IMR-90 (cell line): ENCODE results near the gene PLXNA4. TPM values are rescaled to one million over a fixed set of nuclear protein-coding genes. Genes with fewer than 3 reads are reported as not detected.

Experiments used
- ATAC-seq: fragments of 200-7000 bp; cut with Tn5 transposase; 2 replicates; pipeline ENCODE4 v1.9.1; 2020; ENCODE audit warnings: low read depth, mild to moderate bottlenecking, moderate library complexity
- BruUV-seq: library from RNA; stranded (reverse); fragments of 400-500 nt; replicated peaks from 2 replicates; lab custom pipeline; 2021; lab: Mats Ljungman, UMichigan
- CTCF ChIA-PET: fragments of 300-600 bp; formaldehyde crosslinking; extraction: SDS; loops from one replicate; lab custom pipeline; 2021; ENCODE audit warnings: antibody characterized with exemption; lab: Yijun Ruan, JAX
- POLR2A ChIA-PET: fragments of 300-600 bp; sonication (Branson Sonifier 250); formaldehyde crosslinking; loops from one replicate; lab custom pipeline; 2022; ENCODE audit warnings: antibody characterized with exemption; ENCODE audit not compliant: unreplicated experiment; lab: Charles Lee
- DNase-seq: peaks from one replicate; pipeline ENCODE4 v3.0.0; 2013
- H2AFZ ChIP-seq: replicated peaks from 2 replicates; pipeline ENCODE3; 2013; ENCODE audit warnings: low read length, mild to moderate bottlenecking; ENCODE audit not compliant: poor library complexity
- H2AK5ac ChIP-seq: 2 replicates; pipeline ENCODE4 v1.6.1; 2013; ENCODE audit warnings: low read depth, low read length, inconsistent platforms
- H2AK9ac ChIP-seq: replicated peaks from 2 replicates; pipeline ENCODE3; 2013; ENCODE audit warnings: mild to moderate bottlenecking, low read depth, low read length, moderate library complexity; ENCODE audit not compliant: poor library complexity
- H2BK120ac ChIP-seq: 2 replicates; pipeline ENCODE4 v1.6.1; 2013; ENCODE audit warnings: low read depth, low read length, inconsistent platforms
- H2BK15ac ChIP-seq: 3 replicates; pipeline ENCODE4 v1.6.1; 2013; ENCODE audit warnings: low read depth, low read length, inconsistent platforms
- H2BK20ac ChIP-seq: 2 replicates; pipeline ENCODE4 v1.6.1; 2013; ENCODE audit warnings: low read depth, mild to moderate bottlenecking, inconsistent platforms, low read length, moderate library complexity
- H2BK5ac ChIP-seq: 2 replicates; pipeline ENCODE4 v1.6.1; 2013; ENCODE audit warnings: mild to moderate bottlenecking, low read depth, low read length, inconsistent platforms; ENCODE audit not compliant: poor library complexity, severe bottlenecking
- H3K14ac ChIP-seq: replicated peaks from 2 replicates; pipeline ENCODE4 v1.6.1; 2013; ENCODE audit warnings: low read depth, low read length, inconsistent platforms
- H3K18ac ChIP-seq: 2 replicates; pipeline ENCODE4 v1.6.1; 2013; ENCODE audit warnings: low read depth, low read length, control low read depth
- H3K23ac ChIP-seq: 2 replicates; pipeline ENCODE4 v1.6.1; 2013; ENCODE audit warnings: low read depth, low read length, inconsistent platforms
- H3K27ac ChIP-seq: 2 replicates; pipeline ENCODE4 v1.5.1; 2013; ENCODE audit warnings: mild to moderate bottlenecking, control low read depth, low read length; ENCODE audit not compliant: insufficient read depth
- H3K27me3 ChIP-seq: 2 replicates; pipeline ENCODE4 v1.6.1; 2013; ENCODE audit warnings: low read length; ENCODE audit not compliant: control insufficient read depth, insufficient read depth
- H3K36me3 ChIP-seq: 2 replicates; pipeline ENCODE4 v1.6.1; 2013; ENCODE audit warnings: low read length, mixed read lengths; ENCODE audit not compliant: control insufficient read depth, insufficient read depth
- H3K4ac ChIP-seq: 2 replicates; pipeline ENCODE4 v1.6.1; 2013; ENCODE audit warnings: low read depth, low read length, inconsistent platforms
- H3K4me1 ChIP-seq: 2 replicates; pipeline ENCODE4 v1.6.1; 2013; ENCODE audit warnings: low read length, mixed read lengths; ENCODE audit not compliant: control insufficient read depth, insufficient read depth
- H3K4me2 ChIP-seq: 2 replicates; pipeline ENCODE4 v1.6.1; 2013; ENCODE audit warnings: low read depth, mild to moderate bottlenecking, control low read depth, low read length, moderate library complexity
- H3K4me3 ChIP-seq: 2 replicates; pipeline ENCODE4 v1.5.1; 2013; ENCODE audit warnings: low read depth, mild to moderate bottlenecking, control low read depth, low read length, moderate library complexity; ENCODE audit not compliant: insufficient read depth
- H3K56ac ChIP-seq: 2 replicates; pipeline ENCODE4 v1.6.1; 2013; ENCODE audit warnings: low read length, inconsistent platforms; ENCODE audit not compliant: insufficient read depth; ENCODE audit errors: extremely low read depth
- H3K79me1 ChIP-seq, 2 experiments: 2 replicates each; pipeline ENCODE4 v1.6.1; 2013; ENCODE audit warnings: low read length in 2 of 2, inconsistent platforms in 1 of 2, low read depth in 1 of 2
- H3K9ac ChIP-seq: 2 replicates; pipeline ENCODE4 v1.6.1; 2013; ENCODE audit warnings: low read depth, low read length, control low read depth
- H3K9me1 ChIP-seq: 2 replicates; pipeline ENCODE4 v1.6.1; 2013; ENCODE audit warnings: low read length, inconsistent platforms; ENCODE audit not compliant: insufficient read depth
- H3K9me3 ChIP-seq: 2 replicates; pipeline ENCODE4 v1.6.1; 2013; ENCODE audit warnings: low read length; ENCODE audit not compliant: control insufficient read depth, insufficient read depth
- H4K20me1 ChIP-seq: 2 replicates; pipeline ENCODE4 v1.6.1; 2013; ENCODE audit warnings: low read length, inconsistent platforms; ENCODE audit not compliant: insufficient read depth
- H4K5ac ChIP-seq: 2 replicates; pipeline ENCODE4 v1.6.1; 2013; ENCODE audit warnings: mild to moderate bottlenecking, low read depth, low read length, control low read depth
- H4K8ac ChIP-seq, 2 experiments: 2 replicates each; pipeline ENCODE4 v1.6.1; 2013; ENCODE audit warnings: low read depth in 2 of 2, low read length in 2 of 2, control low read depth in 1 of 2, inconsistent platforms in 1 of 2
- H4K91ac ChIP-seq: 2 replicates; pipeline ENCODE4 v1.6.1; 2013; ENCODE audit warnings: low read depth, low read length, inconsistent platforms; ENCODE audit not compliant: insufficient read depth
- BHLHE40 ChIP-seq: fragments of 150-350 bp; IDR thresholded peaks from 2 replicates; pipeline ENCODE4 v1.6.1; 2016; ENCODE audit warnings: mild to moderate bottlenecking, low read depth, low read length
- CEBPB ChIP-seq: IDR thresholded peaks from 2 replicates; pipeline ENCODE4 v1.6.1; 2012; ENCODE audit warnings: low read depth, low read length, improper control_type of control experiment
- CHD1 ChIP-seq: IDR thresholded peaks from 2 replicates; pipeline ENCODE4 v1.6.1; 2012; ENCODE audit warnings: low read depth, low read length, improper control_type of control experiment
- FOS ChIP-seq: fragments of 150-350 bp; IDR thresholded peaks from 2 replicates; pipeline ENCODE4 v1.6.1; 2016; ENCODE audit warnings: low read depth, low read length
- MAFK ChIP-seq: IDR thresholded peaks from 2 replicates; pipeline ENCODE4 v1.6.1; 2012; ENCODE audit warnings: low read depth, low read length, improper control_type of control experiment
- MAZ ChIP-seq: IDR thresholded peaks from 2 replicates; pipeline ENCODE4 v1.6.1; 2012; ENCODE audit warnings: low read depth, mild to moderate bottlenecking, low read length, improper control_type of control experiment, moderate library complexity, borderline replicate concordance
- MXI1 ChIP-seq: IDR thresholded peaks from 2 replicates; pipeline ENCODE4 v1.6.1; 2012; ENCODE audit warnings: low read depth, mild to moderate bottlenecking, low read length, moderate library complexity, borderline replicate concordance
- NFE2L2 ChIP-seq: fragments of 150-350 bp; IDR thresholded peaks from 2 replicates; pipeline ENCODE4 v1.6.1; 2016; ENCODE audit warnings: low read depth, mild to moderate bottlenecking, low read length
- POLR2A ChIP-seq: IDR thresholded peaks from 2 replicates; pipeline ENCODE4 v1.6.1; 2012; ENCODE audit warnings: mild to moderate bottlenecking, low read depth, low read length
- RAD21 ChIP-seq: IDR thresholded peaks from 2 replicates; pipeline ENCODE4 v1.6.1; 2012; ENCODE audit warnings: low read length, improper control_type of control experiment
- RCOR1 ChIP-seq: IDR thresholded peaks from 2 replicates; pipeline ENCODE4 v1.6.1; 2012; ENCODE audit warnings: mild to moderate bottlenecking, low read length, improper control_type of control experiment; ENCODE audit not compliant: insufficient replicate concordance
- RFX5 ChIP-seq: IDR thresholded peaks from 2 replicates; pipeline ENCODE4 v1.8.0; 2012; ENCODE audit warnings: low read depth, mild to moderate bottlenecking, low read length, moderate library complexity
- SMC3 ChIP-seq: fragments of 150-350 bp; IDR thresholded peaks from 2 replicates; pipeline ENCODE4 v1.6.1; 2016; ENCODE audit warnings: low read depth, mild to moderate bottlenecking, antibody characterized with exemption, low read length, moderate library complexity
- WGBS, 2 experiments: methylation state at CpG; one replicate each; pipeline versions ENCODE4 v1.1.5 to v1.1.7; 2013; ENCODE audit warnings: missing lambda C conversion rate in 2 of 2; ENCODE audit not compliant: insufficient read length in 1 of 2; ENCODE audit errors: extremely low coverage in 2 of 2; 5-methylcytosine and 5-hydroxymethylcytosine counted together
- dilution Hi-C: fragments of 300-500 bp; cut with HindIII; formaldehyde crosslinking; loops from one replicate; pipeline ENCODE4 v1.14.3; 2018; ENCODE audit warnings: low sequenced_read_pairs; ENCODE audit not compliant: unreplicated experiment
- in situ Hi-C: fragments of 300-500 bp; cut with MboI; formaldehyde crosslinking; loops from 3 replicates; pipeline ENCODE4 v1.14.3; 2019; ENCODE audit warnings: low sequenced_read_pairs, inconsistent platforms, mixed read lengths
- intact Hi-C: fragments of 100-400 bp; cut with micrococcal nuclease; formaldehyde crosslinking; loops from 2 replicates; pipeline ENCODE4 v1.10.0; 2022
- polyA plus RNA-seq, 3 experiments: library from polyadenylated mRNA; depleted of rRNA; stranded (reverse); fragments of >200 nt; gene quantifications; 2 replicates each; pipeline ENCODE4 v1.2.3, GENCODE V29; 2012; ENCODE audit warnings: low replicate concordance in 1 of 3
- total RNA-seq: library from RNA; depleted of rRNA; stranded (reverse); fragments of >200 nt; gene quantifications from 2 replicates; pipeline ENCODE4 v1.2.3, GENCODE V29; 2012
- TF ChIP-seq, protein P1 (sequence below): fragments of 150-350 bp; IDR thresholded peaks from 2 replicates; pipeline ENCODE4 v1.6.1; 2017; ENCODE audit warnings: mild to moderate bottlenecking, antibody characterized with exemption, low read length, low read depth
- TF ChIP-seq, protein P2 (sequence below): fragments of 150-350 bp; IDR thresholded peaks from 2 replicates; pipeline ENCODE4 v1.6.1; 2016; ENCODE audit warnings: low read depth, mild to moderate bottlenecking, low read length, moderate library complexity, borderline replicate concordance
- TF ChIP-seq, protein P3 (sequence below): conservative IDR thresholded peaks from 2 replicates; pipeline ENCODE4 v1.5.1; 2012; ENCODE audit warnings: mild to moderate bottlenecking, low read depth, low read length, improper control_type of control experiment

The PLXNA4 gene
- total and polyA plus RNA-seq, 2 of the 4 experiments (the other 2 are of a cell fraction): under 0.01 TPM

DNA sequence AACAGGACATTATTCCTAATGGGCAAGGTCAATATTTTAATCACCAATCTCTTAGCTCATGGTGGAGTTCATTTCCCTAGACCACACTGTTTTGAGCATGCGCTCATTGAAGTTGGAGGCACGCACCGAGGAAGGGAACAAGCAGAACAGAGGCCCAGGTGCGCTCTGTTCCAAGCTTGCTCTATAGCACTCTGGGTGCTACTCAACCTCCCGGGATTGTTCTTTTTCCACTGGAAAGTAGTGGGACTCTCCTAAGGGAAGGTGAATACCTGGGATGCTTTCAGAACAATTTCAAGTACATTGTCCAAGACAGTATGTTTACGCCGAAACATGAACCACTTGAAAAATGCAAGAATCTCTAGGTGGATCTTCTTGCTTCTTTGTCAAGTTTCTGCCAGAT lies 16.2 kb downstream of the PLXNA4 start:
- no peak overlapping the region for H3K4ac ChIP-seq
- ChIA-PET POLR2A (no interaction called here), CTCF (no interaction called here)
- no peaks in the 10 kb centered on the region for H3K79me1 ChIP-seq
- no peak overlapping the region for H3K4me2 ChIP-seq
- H2BK120ac ChIP-seq: no peak overlapping the region
- H4K91ac ChIP-seq: no peak overlapping the region
- H2AK9ac ChIP-seq: no peak overlapping the region
- H2AFZ ChIP-seq: no peak overlapping the region
- no peak overlapping the region for H3K14ac ChIP-seq
- no peaks in the 10 kb centered on the region for H3K27me3 ChIP-seq
- no peak overlapping the region for H3K9ac ChIP-seq
- DNase-seq (no peak), ATAC-seq (no peak)
- intact Hi-C loops: loop anchor here (5.0 kb wide), 1 partner anchor 1142 kb away; no protein-coding TSS in a partner anchor
- in situ Hi-C loops: no loop called here
- no peak overlapping the region for H2BK5ac ChIP-seq
- no peak overlapping the region for H4K5ac ChIP-seq
- H3K23ac ChIP-seq: no peak overlapping the region
- 80% methylated on average over 5 of the region's 7 CpGs; no CpG with 5 or more reads in 1 of the 2 experiments for WGBS, 2 experiments
- H3K18ac ChIP-seq: no peak overlapping the region
- H3K36me3 ChIP-seq: no peaks in the 10 kb centered on the region
- H3K56ac ChIP-seq: no peak overlapping the region
- dilution Hi-C loops: no loop called here
- BruUV-seq: no TSS peak
- no peaks in the 10 kb centered on the region for H3K4me1 ChIP-seq
- no peak overlapping the region for H3K27ac ChIP-seq
- H3K4me3 ChIP-seq: no peak overlapping the region
- TF ChIP-seq RFX5 (no peak), MAFK (no peak), SMC3 (no peak), BHLHE40 (no peak), CEBPB (no peak), MXI1 (no peak), FOS (no peak), POLR2A (no peak), RCOR1 (no peak), MAZ (no peak), NFE2L2 (no peak), RAD21 (no peak), CHD1 (no peak)
- TF ChIP-seq, protein P1, sequence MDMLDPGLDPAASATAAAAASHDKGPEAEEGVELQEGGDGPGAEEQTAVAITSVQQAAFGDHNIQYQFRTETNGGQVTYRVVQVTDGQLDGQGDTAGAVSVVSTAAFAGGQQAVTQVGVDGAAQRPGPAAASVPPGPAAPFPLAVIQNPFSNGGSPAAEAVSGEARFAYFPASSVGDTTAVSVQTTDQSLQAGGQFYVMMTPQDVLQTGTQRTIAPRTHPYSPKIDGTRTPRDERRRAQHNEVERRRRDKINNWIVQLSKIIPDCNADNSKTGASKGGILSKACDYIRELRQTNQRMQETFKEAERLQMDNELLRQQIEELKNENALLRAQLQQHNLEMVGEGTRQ: no peak
- TF ChIP-seq, protein P2, sequence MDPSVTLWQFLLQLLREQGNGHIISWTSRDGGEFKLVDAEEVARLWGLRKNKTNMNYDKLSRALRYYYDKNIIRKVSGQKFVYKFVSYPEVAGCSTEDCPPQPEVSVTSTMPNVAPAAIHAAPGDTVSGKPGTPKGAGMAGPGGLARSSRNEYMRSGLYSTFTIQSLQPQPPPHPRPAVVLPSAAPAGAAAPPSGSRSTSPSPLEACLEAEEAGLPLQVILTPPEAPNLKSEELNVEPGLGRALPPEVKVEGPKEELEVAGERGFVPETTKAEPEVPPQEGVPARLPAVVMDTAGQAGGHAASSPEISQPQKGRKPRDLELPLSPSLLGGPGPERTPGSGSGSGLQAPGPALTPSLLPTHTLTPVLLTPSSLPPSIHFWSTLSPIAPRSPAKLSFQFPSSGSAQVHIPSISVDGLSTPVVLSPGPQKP: no peak
- TF ChIP-seq, protein P3, sequence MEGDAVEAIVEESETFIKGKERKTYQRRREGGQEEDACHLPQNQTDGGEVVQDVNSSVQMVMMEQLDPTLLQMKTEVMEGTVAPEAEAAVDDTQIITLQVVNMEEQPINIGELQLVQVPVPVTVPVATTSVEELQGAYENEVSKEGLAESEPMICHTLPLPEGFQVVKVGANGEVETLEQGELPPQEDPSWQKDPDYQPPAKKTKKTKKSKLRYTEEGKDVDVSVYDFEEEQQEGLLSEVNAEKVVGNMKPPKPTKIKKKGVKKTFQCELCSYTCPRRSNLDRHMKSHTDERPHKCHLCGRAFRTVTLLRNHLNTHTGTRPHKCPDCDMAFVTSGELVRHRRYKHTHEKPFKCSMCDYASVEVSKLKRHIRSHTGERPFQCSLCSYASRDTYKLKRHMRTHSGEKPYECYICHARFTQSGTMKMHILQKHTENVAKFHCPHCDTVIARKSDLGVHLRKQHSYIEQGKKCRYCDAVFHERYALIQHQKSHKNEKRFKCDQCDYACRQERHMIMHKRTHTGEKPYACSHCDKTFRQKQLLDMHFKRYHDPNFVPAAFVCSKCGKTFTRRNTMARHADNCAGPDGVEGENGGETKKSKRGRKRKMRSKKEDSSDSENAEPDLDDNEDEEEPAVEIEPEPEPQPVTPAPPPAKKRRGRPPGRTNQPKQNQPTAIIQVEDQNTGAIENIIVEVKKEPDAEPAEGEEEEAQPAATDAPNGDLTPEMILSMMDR: no peak
- no peak overlapping the region for H2BK15ac ChIP-seq
- H4K20me1 ChIP-seq: no peaks in the 10 kb centered on the region
- H3K9me3 ChIP-seq: no peaks in the 10 kb centered on the region
- H4K8ac ChIP-seq: no peak overlapping the region
- H3K9me1 ChIP-seq: no peaks in the 10 kb centered on the region
- H2BK20ac ChIP-seq: no peak overlapping the region
- no peak overlapping the region for H2AK5ac ChIP-seq
